GM19193 (cell line): ENCODE measurements around the gene NRL.

ENCODE experiments used
- POLR2A ChIP-seq: IDR thresholded peaks from 4 replicates; pipeline ENCODE4 v1.6.1; 2011; ENCODE audit not compliant: insufficient read depth, insufficient read length; ENCODE audit errors: extremely low read depth

Gene NRL

DNA sequence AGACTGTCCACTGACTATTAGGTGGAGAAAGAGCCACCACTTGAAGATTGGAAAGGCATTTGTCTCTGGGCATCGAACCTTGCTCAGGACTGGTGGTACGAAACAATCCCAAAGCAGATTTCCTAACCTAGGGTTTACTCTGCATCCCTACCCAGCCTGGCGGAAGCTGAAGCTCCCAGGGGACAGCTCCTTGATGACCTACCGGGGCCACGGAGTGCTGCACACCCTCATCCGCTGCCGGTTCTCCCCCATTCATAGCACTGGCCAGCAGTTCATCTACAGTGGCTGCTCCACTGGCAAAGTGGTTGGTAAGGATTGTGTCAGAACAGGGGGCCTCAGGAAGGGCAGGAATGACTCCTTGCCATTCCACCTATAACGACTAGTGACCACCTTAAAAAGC is 6.5 kb upstream of the NRL start:
- TF ChIP-seq POLR2A = no peak

DNA sequence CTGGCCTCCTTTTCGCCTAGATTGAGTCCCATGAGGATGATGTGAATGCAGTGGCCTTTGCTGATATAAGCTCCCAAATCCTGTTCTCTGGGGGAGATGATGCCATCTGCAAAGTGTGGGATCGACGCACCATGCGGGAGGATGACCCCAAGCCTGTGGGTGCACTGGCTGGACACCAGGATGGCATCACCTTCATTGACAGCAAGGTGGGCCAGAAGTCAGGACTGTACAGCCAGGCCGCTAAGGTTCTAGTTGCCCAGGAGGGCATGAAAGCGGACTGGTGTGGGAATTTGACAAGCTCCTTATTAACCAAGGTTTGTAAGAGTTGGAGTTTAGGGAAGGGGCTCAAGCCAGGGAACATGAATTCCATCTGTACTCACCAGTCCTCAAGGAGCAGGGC is 4.9 kb upstream of the NRL start:
- no peak for TF ChIP-seq POLR2A

DNA sequence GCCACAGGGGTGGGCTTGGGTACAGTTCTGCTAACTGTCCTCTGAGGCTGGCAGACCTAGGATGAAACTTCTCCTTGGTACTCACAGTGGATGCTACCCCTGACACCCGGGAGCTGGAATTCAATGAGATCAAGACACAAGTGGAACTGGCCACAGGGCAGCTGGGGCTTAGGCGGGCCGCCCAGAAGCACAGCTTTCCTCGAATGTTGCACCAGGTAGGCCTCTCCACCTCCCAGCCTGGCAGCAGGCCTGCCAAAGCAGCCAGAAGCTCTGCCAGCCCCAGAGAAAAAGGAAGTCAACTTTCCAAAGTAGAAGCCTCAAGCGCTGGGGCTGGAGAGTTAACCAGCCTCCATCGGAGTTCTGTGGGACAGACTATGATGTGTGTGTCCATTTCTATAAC is 2.4 kb upstream of the NRL start:
- no peak for TF ChIP-seq POLR2A

DNA sequence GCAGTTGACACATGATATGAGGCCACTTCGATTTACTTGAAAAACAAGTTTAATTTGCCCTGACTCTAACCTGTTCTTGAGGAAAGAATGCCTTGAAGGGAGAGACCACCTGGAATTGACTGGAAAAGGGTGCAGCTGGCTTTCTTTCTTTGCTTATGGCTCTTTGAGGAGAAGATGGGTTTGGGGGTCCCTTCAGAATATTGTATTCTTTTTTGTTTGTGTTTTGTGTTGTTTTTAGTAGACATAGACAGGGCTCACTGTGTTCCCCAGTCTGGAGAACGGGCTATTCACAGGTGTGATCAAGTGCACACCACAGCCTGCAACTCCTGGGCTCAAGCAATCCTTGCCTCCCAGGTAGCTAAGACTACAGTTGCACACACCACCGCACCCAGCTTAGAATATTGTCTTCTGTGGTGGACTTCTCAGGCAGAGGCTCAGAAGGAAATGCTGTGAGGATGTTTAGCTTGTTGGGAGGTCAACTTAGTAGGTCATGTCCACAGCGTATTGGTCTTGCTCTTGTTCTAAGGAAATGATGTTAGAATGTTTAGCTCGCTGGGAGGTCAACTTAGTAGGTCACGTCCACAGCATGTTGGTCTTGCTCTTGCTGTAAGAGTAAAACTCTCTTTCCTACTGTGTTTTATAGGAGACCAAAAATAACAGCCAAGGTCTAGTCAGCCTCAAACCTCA is 1.5 kb upstream of the NRL start:
- TF ChIP-seq POLR2A = no peak

DNA sequence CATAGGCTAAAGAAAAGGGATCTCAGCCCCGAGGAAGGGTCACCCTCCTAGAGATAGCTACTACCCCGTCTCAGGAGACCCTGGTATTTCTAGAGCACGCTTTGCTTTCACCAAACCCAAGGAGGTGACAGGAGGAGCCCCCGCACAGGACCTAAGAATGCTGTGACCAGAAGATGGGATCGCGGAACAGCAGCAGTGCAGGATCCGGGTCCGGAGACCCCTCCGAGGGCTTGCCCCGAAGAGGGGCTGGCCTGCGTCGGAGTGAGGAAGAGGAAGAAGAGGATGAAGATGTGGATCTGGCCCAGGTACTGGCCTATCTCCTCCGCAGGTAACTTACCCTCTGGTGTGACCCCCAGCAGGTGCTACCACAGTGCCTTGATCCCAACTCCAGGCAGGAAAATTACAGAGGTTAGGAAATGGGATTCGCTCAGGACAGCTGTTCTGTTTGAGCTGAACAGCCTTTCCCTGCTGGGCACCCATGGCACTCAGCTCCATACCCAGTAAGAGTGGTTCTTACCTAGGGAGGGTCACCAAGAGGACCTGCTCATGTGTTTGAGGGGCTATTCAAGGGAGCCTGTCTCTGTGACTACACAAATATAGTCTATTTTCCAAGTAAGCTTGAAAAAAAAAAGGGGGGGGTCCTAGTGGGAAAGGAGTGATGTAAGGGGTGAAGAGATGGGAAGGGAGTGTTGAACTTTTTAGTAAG is 826 bp upstream of the NRL start:
- no peak for TF ChIP-seq POLR2A

- peak; percentile 75 for TF ChIP-seq POLR2A
Observed at GRCh38 chr14:24113801-24114531, 783 bp downstream of the NRL start.

DNA sequence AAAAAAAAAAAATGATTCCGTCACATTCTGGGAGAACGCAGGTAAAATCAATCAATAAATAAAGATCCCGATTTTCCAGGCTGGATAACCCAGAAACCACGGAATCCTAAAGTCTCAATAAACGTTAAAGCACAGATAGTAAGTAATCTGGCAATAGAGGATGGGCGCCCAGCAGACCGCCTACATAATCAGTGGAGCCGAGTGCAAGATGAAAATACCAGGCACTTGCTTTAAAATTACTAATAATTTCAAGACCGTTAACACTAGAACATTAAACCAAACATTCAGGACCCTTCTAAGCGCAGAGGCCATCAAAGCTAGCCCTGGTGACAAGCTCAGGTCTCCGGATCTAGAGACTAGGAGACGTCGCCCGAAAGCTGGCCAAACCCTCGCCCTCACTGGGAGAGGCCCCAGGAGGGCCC is 1.4 kb downstream of the NRL start:
- no peak for TF ChIP-seq POLR2A

- TF ChIP-seq POLR2A = no peak
Observed at GRCh38 chr14:24110523-24110922, 4.2 kb downstream of the NRL start.

- TF ChIP-seq POLR2A = no peak
Observed at GRCh38 chr14:24110060-24110459, 4.7 kb downstream of the NRL start.

GRCh38 chr14:24108336-24108874 is 6.3 kb downstream of the NRL start:
- no peak for TF ChIP-seq POLR2A

DNA sequence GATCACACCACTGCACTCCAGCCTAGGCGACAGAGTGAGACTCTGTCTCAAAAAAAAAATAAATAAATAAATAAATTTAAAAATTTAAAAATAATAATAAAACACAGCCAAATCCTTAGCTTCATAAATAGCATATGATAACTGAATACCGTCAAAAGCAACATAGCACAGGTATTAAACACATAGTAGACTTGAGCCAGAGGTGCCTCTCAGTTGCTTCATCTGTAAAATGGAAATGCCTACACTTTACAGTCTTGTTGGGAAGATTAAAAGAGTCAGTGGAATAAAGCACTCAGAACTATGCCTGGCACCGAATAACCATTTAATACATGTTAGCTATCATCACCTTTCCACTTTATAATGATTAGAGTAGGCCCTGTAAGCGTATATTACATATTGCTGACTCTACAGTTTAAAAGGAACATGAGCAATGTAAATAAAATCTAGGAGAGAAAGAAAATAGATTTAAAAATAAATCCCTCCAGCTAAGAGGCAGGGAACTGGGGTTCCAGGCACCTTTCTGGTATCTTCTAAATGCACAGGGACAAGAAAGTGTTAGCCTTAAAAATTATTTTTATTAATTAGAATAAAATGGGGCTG is 8.0 kb downstream of the NRL start:
- TF ChIP-seq POLR2A = no peak

DNA sequence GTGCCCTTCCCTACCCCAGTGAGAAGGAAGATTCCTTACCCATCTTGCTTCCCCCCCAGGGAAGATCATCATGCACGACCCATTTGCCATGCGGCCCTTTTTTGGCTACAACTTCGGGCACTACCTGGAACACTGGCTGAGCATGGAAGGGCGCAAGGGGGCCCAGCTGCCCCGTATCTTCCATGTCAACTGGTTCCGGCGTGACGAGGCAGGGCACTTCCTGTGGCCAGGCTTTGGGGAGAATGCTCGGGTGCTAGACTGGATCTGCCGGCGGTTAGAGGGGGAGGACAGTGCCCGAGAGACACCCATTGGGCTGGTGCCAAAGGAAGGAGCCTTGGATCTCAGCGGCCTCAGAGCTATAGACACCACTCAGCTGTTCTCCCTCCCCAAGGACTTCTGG is 11.3 kb downstream of the NRL start:
- no peak for TF ChIP-seq POLR2A

- TF ChIP-seq POLR2A = no peak
Observed at GRCh38 chr14:24102357-24103048, 12.2 kb downstream of the NRL start.

- no peak for TF ChIP-seq POLR2A
Observed at GRCh38 chr14:24100982-24101494, 13.7 kb downstream of the NRL start.
